ENCODE data around the gene FANCC.
"Not testable (repeated sequence)": the region's sequence is repeated elsewhere in the genome, so short reads cannot be mapped to it uniquely, and the experiment has no call there.

The FANCC gene

GRCh38 chr9:95225076-95225725 is 92.3 kb downstream of the FANCC start:
- DNase-seq = no peak

GRCh38 chr9:95224376-95225019 is 93.0 kb downstream of the FANCC start:
- DNase-seq = no peak

GRCh38 chr9:95220352-95220751 is 97.2 kb downstream of the FANCC start:
- DNase-seq = not testable (repeated sequence)

GRCh38 chr9:95218773-95219172 is 98.7 kb downstream of the FANCC start:
- no peak for DNase-seq

GRCh38 chr9:95217936-95218335 is 99.6 kb downstream of the FANCC start:
- DNase-seq = no peak

- no peak for DNase-seq
Measured at GRCh38 chr9:95215336-95215898, 102.1 kb downstream of the FANCC start.

GRCh38 chr9:95213117-95213516 is 104.4 kb downstream of the FANCC start:
- DNase-seq = no peak

GRCh38 chr9:95211028-95211427 is 106.5 kb downstream of the FANCC start:
- no peak for DNase-seq

- DNase-seq = no peak
Measured at GRCh38 chr9:95207403-95207802, 110.1 kb downstream of the FANCC start.

- no peak for DNase-seq
Measured at GRCh38 chr9:95206143-95206542, 111.4 kb downstream of the FANCC start.

GRCh38 chr9:95204710-95205109 is 112.8 kb downstream of the FANCC start:
- no peak for DNase-seq

GRCh38 chr9:95204310-95204709 is 113.2 kb downstream of the FANCC start:
- DNase-seq = no peak

GRCh38 chr9:95203019-95203418 is 114.5 kb downstream of the FANCC start:
- not testable (repeated sequence) for DNase-seq

GRCh38 chr9:95202076-95202681 is 115.3 kb downstream of the FANCC start:
- no peak for DNase-seq

- no peak for DNase-seq
Measured at GRCh38 chr9:95201206-95201605, 116.3 kb downstream of the FANCC start.

- no peak for DNase-seq
Measured at GRCh38 chr9:95197692-95198271, 119.7 kb downstream of the FANCC start.

- DNase-seq = no peak
Measured at GRCh38 chr9:95193480-95193879, 124.0 kb downstream of the FANCC start.

GRCh38 chr9:95193067-95193466 is 124.4 kb downstream of the FANCC start:
- no peak for DNase-seq

GRCh38 chr9:95192631-95193030 is 124.9 kb downstream of the FANCC start:
- no peak for DNase-seq

- DNase-seq = no peak
Measured at GRCh38 chr9:95190413-95190812, 127.1 kb downstream of the FANCC start.

GRCh38 chr9:95189251-95190098 is 128.0 kb downstream of the FANCC start:
- DNase-seq = no peak

- no peak for DNase-seq
Measured at GRCh38 chr9:95188459-95188858, 129.1 kb downstream of the FANCC start.

- no peak for DNase-seq
Measured at GRCh38 chr9:95185956-95186355, 131.6 kb downstream of the FANCC start.

All from stimulated activated CD4-positive, alpha-beta T cell treated with anti-CD3 and anti-CD28 coated beads, Interleukin-2, amount 100 ng/mL, for 48 hours (primary cell).